HUES64 (cell line): ENCODE data around the gene WDR73.

Experiments
- H3K27ac ChIP-seq: 2 replicates; pipeline ENCODE4 v1.7.0; 2013; ENCODE audit warnings: low read depth, low read length, inconsistent platforms
- H3K27me3 ChIP-seq: 2 replicates; pipeline ENCODE4 v1.6.1; 2013; ENCODE audit warnings: mild to moderate bottlenecking, low read length; ENCODE audit not compliant: insufficient read depth
- H3K36me3 ChIP-seq: 2 replicates; pipeline ENCODE4 v1.6.1; 2013; ENCODE audit warnings: mild to moderate bottlenecking, low read length; ENCODE audit not compliant: insufficient read depth
- H3K4me1 ChIP-seq: 2 replicates; pipeline ENCODE4 v1.6.1; 2013; ENCODE audit warnings: mild to moderate bottlenecking, low read length, moderate library complexity; ENCODE audit not compliant: insufficient read depth
- H3K4me3 ChIP-seq: 2 replicates; pipeline ENCODE4 v1.5.1; 2013; ENCODE audit warnings: mild to moderate bottlenecking, low read length, moderate library complexity
- H3K9ac ChIP-seq: 2 replicates; pipeline ENCODE4 v1.6.1; 2013; ENCODE audit warnings: mild to moderate bottlenecking, low read depth, low read length
- H3K9me3 ChIP-seq: 2 replicates; pipeline ENCODE4 v1.6.1; 2013; ENCODE audit warnings: low read depth, low read length; ENCODE audit not compliant: insufficient read depth
- WGBS: fragments of 150-250, 120-280 bp; methylation state at CpG from one replicate; pipeline ENCODE4 v1.1.7; 2013; ENCODE audit warnings: missing lambda C conversion rate; 5-methylcytosine and 5-hydroxymethylcytosine counted together

Gene WDR73

GRCh38 chr15:84634228-84634837 is 19.8 kb downstream of the WDR73 start:
- H3K4me3 ChIP-seq, result peak overlapping the region; percentile 66
- H3K4me1 ChIP-seq, result peaks cover 16% of the 10 kb centered on the region
- 36% methylated on average over 23 of the region's 23 CpGs for WGBS

GRCh38 chr15:84633311-84634227 is 20.5 kb downstream of the WDR73 start:
- WGBS, result 1% methylated on average over 105 of the region's 105 CpGs
- Histone ChIP-seq H3K27me3 (peaks cover 46% of the 10 kb centered on the region), H3K9ac (peak overlapping the region; percentile 0; the same call in 1 of the 2 replicates), H3K4me3 (peak overlapping the region; percentile 66), H3K27ac (no peak overlapping the region), H3K9me3 (no peaks in the 10 kb centered on the region), H3K4me1 (peaks cover 16% of the 10 kb centered on the region), H3K36me3 (peaks cover 6% of the 10 kb centered on the region)

More at GRCh38 chr15:84634228-84634837, 19.8 kb downstream of the WDR73 start:
- H3K27ac ChIP-seq, result no peak overlapping the region
- no peaks in the 10 kb centered on the region for H3K9me3 ChIP-seq
- peaks cover 46% of the 10 kb centered on the region for H3K27me3 ChIP-seq
- no peak overlapping the region for H3K9ac ChIP-seq
- peaks cover 6% of the 10 kb centered on the region for H3K36me3 ChIP-seq

- peaks cover 6% of the 10 kb centered on the region for H3K36me3 ChIP-seq
- H3K9ac ChIP-seq, result peak overlapping the region; percentile 57; the same call in 1 of the 2 replicates
- WGBS, result 65% methylated on average over 7 of the region's 7 CpGs
- no peak overlapping the region for H3K27ac ChIP-seq
- no peaks in the 10 kb centered on the region for H3K9me3 ChIP-seq
- peaks cover 10% of the 10 kb centered on the region for H3K4me1 ChIP-seq
- H3K27me3 ChIP-seq, result peaks cover 46% of the 10 kb centered on the region
- peak overlapping the region; percentile 69 for H3K4me3 ChIP-seq
These were observed 22.3 kb downstream of the WDR73 start for GRCh38 chr15:84631706-84632272.

- no peaks in the 10 kb centered on the region for H3K9me3 ChIP-seq
- H3K27me3 ChIP-seq, result peaks cover 25% of the 10 kb centered on the region
- WGBS, result 86% methylated on average over 7 of the region's 9 CpGs
- no peak overlapping the region for H3K27ac ChIP-seq
- H3K4me1 ChIP-seq, result peaks cover 3% of the 10 kb centered on the region; the same call in 1 of the 2 replicates
- no peaks in the 10 kb centered on the region for H3K36me3 ChIP-seq
- H3K4me3 ChIP-seq, result no peak overlapping the region
- no peak overlapping the region for H3K9ac ChIP-seq
These were observed 25.1 kb downstream of the WDR73 start for GRCh38 chr15:84629033-84629432.

- Histone ChIP-seq H3K36me3 (peaks cover 32% of the 10 kb centered on the region), H3K4me1 (no peaks in the 10 kb centered on the region), H3K4me3 (no peak overlapping the region), H3K9me3 (peaks cover 31% of the 10 kb centered on the region), H3K27me3 (no peaks in the 10 kb centered on the region), H3K9ac (no peak overlapping the region), H3K27ac (no peak overlapping the region)
- WGBS, result 98% methylated on average over 2 of the region's 2 CpGs
These were observed 29.0 kb downstream of the WDR73 start for GRCh38 chr15:84625123-84625522.

GRCh38 chr15:84624359-84624758 is 29.7 kb downstream of the WDR73 start:
- Histone ChIP-seq H3K9ac (no peak overlapping the region), H3K9me3 (peaks cover 39% of the 10 kb centered on the region), H3K27me3 (no peaks in the 10 kb centered on the region), H3K4me1 (no peaks in the 10 kb centered on the region), H3K36me3 (peaks cover 38% of the 10 kb centered on the region), H3K27ac (no peak overlapping the region), H3K4me3 (no peak overlapping the region)
- WGBS, result 92% methylated on average over 6 of the region's 7 CpGs

- no peaks in the 10 kb centered on the region for H3K4me1 ChIP-seq
These were observed 32.6 kb downstream of the WDR73 start for GRCh38 chr15:84621358-84621979.

GRCh38 chr15:84620626-84621025 is 33.5 kb downstream of the WDR73 start:
- Histone ChIP-seq H3K4me3 (no peak overlapping the region), H3K27ac (no peak overlapping the region), H3K27me3 (no peaks in the 10 kb centered on the region), H3K4me1 (no peaks in the 10 kb centered on the region), H3K9ac (no peak overlapping the region), H3K36me3 (peaks cover 39% of the 10 kb centered on the region), H3K9me3 (peaks cover 40% of the 10 kb centered on the region)
- 98% methylated on average over 7 of the region's 8 CpGs for WGBS

More at GRCh38 chr15:84621358-84621979, 32.6 kb downstream of the WDR73 start:
- Histone ChIP-seq H3K4me3 (no peak overlapping the region), H3K9me3 (peaks cover 40% of the 10 kb centered on the region), H3K27ac (no peak overlapping the region), H3K27me3 (no peaks in the 10 kb centered on the region), H3K9ac (no peak overlapping the region), H3K36me3 (peaks cover 39% of the 10 kb centered on the region)
- 96% methylated on average over 16 of the region's 17 CpGs for WGBS

GRCh38 chr15:84616235-84616634 is 37.8 kb downstream of the WDR73 start:
- H3K9ac ChIP-seq, result no peak overlapping the region
- H3K9me3 ChIP-seq, result peaks cover 20% of the 10 kb centered on the region
- 96% methylated on average over 3 of the region's 3 CpGs for WGBS
- H3K4me1 ChIP-seq, result no peaks in the 10 kb centered on the region
- no peak overlapping the region for H3K4me3 ChIP-seq
- H3K36me3 ChIP-seq, result peaks cover 25% of the 10 kb centered on the region
- H3K27ac ChIP-seq, result no peak overlapping the region
- H3K27me3 ChIP-seq, result no peaks in the 10 kb centered on the region

- H3K4me3 ChIP-seq, result no peak overlapping the region
- 97% methylated on average over 7 of the region's 7 CpGs for WGBS
- no peaks in the 10 kb centered on the region for H3K9me3 ChIP-seq
- H3K27me3 ChIP-seq, result no peaks in the 10 kb centered on the region
- H3K27ac ChIP-seq, result no peak overlapping the region
- H3K4me1 ChIP-seq, result peaks cover 7% of the 10 kb centered on the region; the same call in 1 of the 2 replicates
- no peak overlapping the region for H3K9ac ChIP-seq
- H3K36me3 ChIP-seq, result peaks cover 34% of the 10 kb centered on the region
These were observed 42.5 kb downstream of the WDR73 start for GRCh38 chr15:84611631-84612030.
